ENCODE measurements around the gene SPTBN4. TPM values are rescaled to one million over a fixed set of nuclear protein-coding genes. Genes with fewer than 3 reads are reported as not detected.

Gene SPTBN4
- total RNA-seq, 1 donor from 2014 or later: 0.41 TPM

DNA sequence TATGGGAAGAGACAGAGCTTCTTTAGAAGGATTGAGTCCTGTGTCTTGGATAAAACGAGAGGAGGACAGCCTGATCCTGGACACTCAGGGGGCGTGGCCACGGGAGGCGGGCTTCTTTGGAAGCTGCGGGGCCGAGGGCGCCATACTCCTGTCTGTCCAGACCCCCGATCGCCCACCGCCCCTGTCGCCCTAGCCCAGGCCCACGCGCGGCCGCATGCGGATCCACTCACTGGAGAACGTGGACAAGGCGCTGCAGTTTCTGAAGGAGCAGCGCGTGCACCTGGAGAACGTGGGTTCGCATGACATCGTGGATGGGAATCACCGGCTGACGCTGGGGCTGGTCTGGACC lies 23.1 kb downstream of the SPTBN4 start:
- Mint-ChIP-seq H3K27ac (ENCODE audit: unreplicated experiment) (no peak overlapping the region), H3K4me1 (ENCODE audit: low read depth, unreplicated experiment) (no peaks in the 10 kb centered on the region), H3K9me3 (ENCODE audit: unreplicated experiment) (peaks cover 24% of the 10 kb centered on the region), H3K27me3 (ENCODE audit: low read depth, unreplicated experiment) (peaks cover 43% of the 10 kb centered on the region), H3K36me3 (ENCODE audit: low read depth, unreplicated experiment) (no peaks in the 10 kb centered on the region), H3K4me3 (ENCODE audit: unreplicated experiment) (no peak overlapping the region)
- H3K27ac ChIP-seq (ENCODE audit: low read depth, low read length): no peak overlapping the region
- H3K4me3 ChIP-seq (ENCODE audit: insufficient read depth, low read depth, low read length): no peak overlapping the region
- no peak for TF ChIP-seq CTCF (IDR thresholded peaks at IDR 0.05; ENCODE audit: insufficient read depth, low read depth, low read length)
- TF ChIP-seq EZH2 (IDR thresholded peaks at IDR 0.05; ENCODE audit: insufficient read depth, low read length): no peak
- H3K9ac ChIP-seq (ENCODE audit: low read length): no peak overlapping the region
- H4K20me1 ChIP-seq (ENCODE audit: insufficient read depth, low read length): no peaks in the 10 kb centered on the region
- no peaks in the 10 kb centered on the region for H3K36me3 ChIP-seq (ENCODE audit: insufficient read depth, low read length)
- no peak overlapping the region for H2AFZ ChIP-seq (ENCODE audit: low read depth, low read length)
- DNase-seq (ENCODE audit: low read depth): no peak
- H3K27me3 ChIP-seq (ENCODE audit: insufficient read depth, low read length): peaks cover 3% of the 10 kb centered on the region
- FAIRE-seq: no peak
- no peaks in the 10 kb centered on the region for H3K79me2 ChIP-seq (ENCODE audit: insufficient read depth, low read length)
- no peak overlapping the region for H3K4me2 ChIP-seq (ENCODE audit: low read length)
- H3K9me3 ChIP-seq (ENCODE audit: insufficient read depth, low read depth, low read length): no peaks in the 10 kb centered on the region
- H3K4me1 ChIP-seq (ENCODE audit: insufficient read depth, low read length): no peaks in the 10 kb centered on the region

- Histone ChIP-seq H3K4me3 (ENCODE audit: insufficient read depth, low read depth, low read length) (no peak overlapping the region), H3K36me3 (ENCODE audit: insufficient read depth, low read length) (no peaks in the 10 kb centered on the region), H3K9me3 (ENCODE audit: insufficient read depth, low read depth, low read length) (no peaks in the 10 kb centered on the region), H3K79me2 (ENCODE audit: insufficient read depth, low read length) (no peaks in the 10 kb centered on the region), H4K20me1 (ENCODE audit: insufficient read depth, low read length) (no peaks in the 10 kb centered on the region), H2AFZ (ENCODE audit: low read depth, low read length) (no peak overlapping the region), H3K27ac (ENCODE audit: low read depth, low read length) (no peak overlapping the region), H3K4me2 (ENCODE audit: low read length) (no peak overlapping the region), H3K9ac (ENCODE audit: low read length) (no peak overlapping the region), H3K4me1 (ENCODE audit: insufficient read depth, low read length) (no peaks in the 10 kb centered on the region), H3K27me3 (ENCODE audit: insufficient read depth, low read length) (peaks cover 3% of the 10 kb centered on the region)
- Mint-ChIP-seq H3K9me3 (ENCODE audit: unreplicated experiment) (peaks cover 24% of the 10 kb centered on the region), H3K36me3 (ENCODE audit: low read depth, unreplicated experiment) (no peaks in the 10 kb centered on the region), H3K27me3 (ENCODE audit: low read depth, unreplicated experiment) (peaks cover 47% of the 10 kb centered on the region), H3K4me3 (ENCODE audit: unreplicated experiment) (no peak overlapping the region), H3K27ac (ENCODE audit: unreplicated experiment) (no peak overlapping the region), H3K4me1 (ENCODE audit: low read depth, unreplicated experiment) (no peaks in the 10 kb centered on the region)
- FAIRE-seq (no peak), DNase-seq (ENCODE audit: low read depth) (no peak)
- TF ChIP-seq EZH2 (IDR thresholded peaks at IDR 0.05; ENCODE audit: insufficient read depth, low read length): no peak
- TF ChIP-seq CTCF (IDR thresholded peaks at IDR 0.05; ENCODE audit: insufficient read depth, low read depth, low read length): no peak
These were observed 25.5 kb downstream of the SPTBN4 start for GRCh38 chr19:40492274-40492673.

DNA sequence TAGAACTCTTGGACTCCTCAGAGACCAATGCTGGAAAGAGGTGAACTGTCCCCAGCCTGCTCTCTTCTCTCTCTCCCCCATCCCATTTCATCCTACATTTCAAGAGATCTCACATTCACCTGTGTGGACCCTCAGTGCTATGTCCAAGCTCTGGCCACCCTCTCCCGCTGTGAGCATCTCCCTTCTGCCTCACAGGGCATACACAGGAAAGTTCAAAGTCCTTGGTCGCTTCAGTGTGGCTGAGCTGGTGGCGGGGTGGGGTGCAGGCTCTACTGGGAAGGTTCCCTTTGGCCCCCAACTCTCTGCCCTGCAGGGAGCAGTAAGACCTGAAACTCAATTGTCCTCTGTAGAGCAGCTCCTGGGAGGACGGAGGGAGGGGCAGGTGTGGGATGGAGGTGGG lies 27.0 kb downstream of the SPTBN4 start:
- no peaks in the 10 kb centered on the region for H3K9me3 ChIP-seq (ENCODE audit: insufficient read depth, low read depth, low read length)
- no peaks in the 10 kb centered on the region for H3K4me1 ChIP-seq (ENCODE audit: insufficient read depth, low read length)
- no peaks in the 10 kb centered on the region for H3K4me1 Mint-ChIP-seq (ENCODE audit: low read depth, unreplicated experiment)
- no peak overlapping the region for H3K27ac ChIP-seq (ENCODE audit: low read depth, low read length)
- no peak for FAIRE-seq
- peaks cover 46% of the 10 kb centered on the region for H3K27me3 Mint-ChIP-seq (ENCODE audit: low read depth, unreplicated experiment)
- TF ChIP-seq CTCF (IDR thresholded peaks at IDR 0.05; ENCODE audit: insufficient read depth, low read depth, low read length) (no peak), EZH2 (IDR thresholded peaks at IDR 0.05; ENCODE audit: insufficient read depth, low read length) (no peak)
- H3K36me3 ChIP-seq (ENCODE audit: insufficient read depth, low read length): no peaks in the 10 kb centered on the region
- no peaks in the 10 kb centered on the region for H3K79me2 ChIP-seq (ENCODE audit: insufficient read depth, low read length)
- no peaks in the 10 kb centered on the region for H3K36me3 Mint-ChIP-seq (ENCODE audit: low read depth, unreplicated experiment)
- peaks cover 21% of the 10 kb centered on the region for H3K9me3 Mint-ChIP-seq (ENCODE audit: unreplicated experiment)
- no peaks in the 10 kb centered on the region for H4K20me1 ChIP-seq (ENCODE audit: insufficient read depth, low read length)
- DNase-seq (ENCODE audit: low read depth): no peak
- no peak overlapping the region for H3K4me3 ChIP-seq (ENCODE audit: insufficient read depth, low read depth, low read length)
- no peak overlapping the region for H2AFZ ChIP-seq (ENCODE audit: low read depth, low read length)
- H3K9ac ChIP-seq (ENCODE audit: low read length): no peak overlapping the region
- no peak overlapping the region for H3K27ac Mint-ChIP-seq (ENCODE audit: unreplicated experiment)
- H3K4me2 ChIP-seq (ENCODE audit: low read length): no peak overlapping the region
- peaks cover 3% of the 10 kb centered on the region for H3K27me3 ChIP-seq (ENCODE audit: insufficient read depth, low read length)
- H3K4me3 Mint-ChIP-seq (ENCODE audit: unreplicated experiment): no peak overlapping the region

All from astrocyte (in vitro differentiated cells and primary cell).